Loucy (cell line): ENCODE results near the gene SMURF1.

Source experiments
- H2AFZ ChIP-seq: fragments of 200-600 bp; sonication (generic); 2 replicates; pipeline ENCODE4 v1.6.0; 2016; ENCODE audit warnings: antibody characterized with exemption, mild to moderate bottlenecking, low read length, moderate library complexity
- H3F3A ChIP-seq: fragments of 200-600 bp; 2 replicates; pipeline ENCODE4 v1.6.0; 2016; ENCODE audit warnings: antibody characterized with exemption, low read depth, mild to moderate bottlenecking
- H3K27me3 ChIP-seq: fragments of 200-600 bp; sonication (generic); 2 replicates; pipeline ENCODE4 v1.6.1; 2014; ENCODE audit warnings: low read length, mild to moderate bottlenecking; ENCODE audit not compliant: insufficient read depth, poor library complexity, severe bottlenecking
- H3K36me3 ChIP-seq: fragments of 200-600 bp; sonication (generic); 2 replicates; pipeline ENCODE4 v1.6.1; 2016; ENCODE audit warnings: low read length; ENCODE audit not compliant: insufficient read depth
- H3K4me1 ChIP-seq: fragments of 200-600 bp; sonication (generic); 2 replicates; pipeline ENCODE4 v1.5.1; 2014; ENCODE audit warnings: low read length, mild to moderate bottlenecking; ENCODE audit not compliant: insufficient read depth, poor library complexity, severe bottlenecking
- H3K4me2 ChIP-seq: fragments of 200-600 bp; sonication (generic); 2 replicates; pipeline ENCODE4 v1.6.0; 2014; ENCODE audit warnings: antibody characterized with exemption, low read length, low read depth, mild to moderate bottlenecking; ENCODE audit not compliant: poor library complexity, severe bottlenecking
- H3K4me3 ChIP-seq: fragments of 200-600 bp; sonication (generic); 2 replicates; pipeline ENCODE4 v1.5.1; 2014; ENCODE audit warnings: low read length, mild to moderate bottlenecking, mixed read lengths; ENCODE audit not compliant: poor library complexity, severe bottlenecking
- H3K79me2 ChIP-seq: fragments of 200-600 bp; sonication (generic); 2 replicates; pipeline ENCODE4 v1.6.1; 2014; ENCODE audit warnings: low read length; ENCODE audit not compliant: insufficient read depth
- H3K9ac ChIP-seq: fragments of 200-600 bp; sonication (generic); 2 replicates; pipeline ENCODE4 v1.6.0; 2014; ENCODE audit warnings: mild to moderate bottlenecking, low read depth, low read length, moderate library complexity; ENCODE audit not compliant: poor library complexity, severe bottlenecking
- H3K9me2 ChIP-seq: fragments of 200-600 bp; sonication (generic); replicated peaks from 2 replicates; pipeline ENCODE4 v1.6.1; 2016; ENCODE audit warnings: low read depth, low read length, mixed read lengths
- H3K9me3 ChIP-seq: fragments of 200-600 bp; sonication (generic); 2 replicates; pipeline ENCODE4 v1.6.1; 2014; ENCODE audit warnings: mild to moderate bottlenecking, antibody characterized with exemption, low read length, low read depth; ENCODE audit not compliant: insufficient read depth
- H4K20me1 ChIP-seq: fragments of 200-600 bp; sonication (generic); 2 replicates; pipeline ENCODE4 v1.6.0; 2014; ENCODE audit warnings: antibody characterized with exemption, low read length, mild to moderate bottlenecking; ENCODE audit not compliant: insufficient read depth, poor library complexity, severe bottlenecking
- EZH2phosphoT487 ChIP-seq: fragments of 200-600 bp; IDR thresholded peaks from 2 replicates; pipeline ENCODE4 v1.6.1; 2018; ENCODE audit warnings: antibody characterized with exemption, mild to moderate bottlenecking, moderate library complexity, borderline replicate concordance
- TF ChIP-seq, protein P1 (sequence below): fragments of 200-600 bp; sonication (generic); conservative IDR thresholded peaks from 2 replicates; pipeline ENCODE4 v1.5.1; 2014; ENCODE audit warnings: mild to moderate bottlenecking, antibody characterized with exemption, low read length

SMURF1 gene

GRCh38 chr7:98995111-98995510 lies 148.8 kb downstream of the SMURF1 start:
- no peaks in the 10 kb centered on the region for H3K9me3 ChIP-seq
- H3K4me1 ChIP-seq = no peaks in the 10 kb centered on the region
- H4K20me1 ChIP-seq = no peaks in the 10 kb centered on the region
- no peak overlapping the region for H3K4me3 ChIP-seq
- no peaks in the 10 kb centered on the region for H3K27me3 ChIP-seq
- H3K9ac ChIP-seq = no peak overlapping the region
- no peak for TF ChIP-seq EZH2phosphoT487
- TF ChIP-seq, protein P1, sequence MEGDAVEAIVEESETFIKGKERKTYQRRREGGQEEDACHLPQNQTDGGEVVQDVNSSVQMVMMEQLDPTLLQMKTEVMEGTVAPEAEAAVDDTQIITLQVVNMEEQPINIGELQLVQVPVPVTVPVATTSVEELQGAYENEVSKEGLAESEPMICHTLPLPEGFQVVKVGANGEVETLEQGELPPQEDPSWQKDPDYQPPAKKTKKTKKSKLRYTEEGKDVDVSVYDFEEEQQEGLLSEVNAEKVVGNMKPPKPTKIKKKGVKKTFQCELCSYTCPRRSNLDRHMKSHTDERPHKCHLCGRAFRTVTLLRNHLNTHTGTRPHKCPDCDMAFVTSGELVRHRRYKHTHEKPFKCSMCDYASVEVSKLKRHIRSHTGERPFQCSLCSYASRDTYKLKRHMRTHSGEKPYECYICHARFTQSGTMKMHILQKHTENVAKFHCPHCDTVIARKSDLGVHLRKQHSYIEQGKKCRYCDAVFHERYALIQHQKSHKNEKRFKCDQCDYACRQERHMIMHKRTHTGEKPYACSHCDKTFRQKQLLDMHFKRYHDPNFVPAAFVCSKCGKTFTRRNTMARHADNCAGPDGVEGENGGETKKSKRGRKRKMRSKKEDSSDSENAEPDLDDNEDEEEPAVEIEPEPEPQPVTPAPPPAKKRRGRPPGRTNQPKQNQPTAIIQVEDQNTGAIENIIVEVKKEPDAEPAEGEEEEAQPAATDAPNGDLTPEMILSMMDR = no peak
- H3K9me2 ChIP-seq = no peaks in the 10 kb centered on the region
- peaks cover 86% of the 10 kb centered on the region; the same call in 1 of the 2 replicates for H3K36me3 ChIP-seq
- no peaks in the 10 kb centered on the region for H3K79me2 ChIP-seq
- no peak overlapping the region for H2AFZ ChIP-seq
- no peak overlapping the region for H3K4me2 ChIP-seq
- H3F3A ChIP-seq = no peaks in the 10 kb centered on the region

- Histone ChIP-seq H3K4me2 (no peak overlapping the region), H3F3A (no peaks in the 10 kb centered on the region), H3K79me2 (no peaks in the 10 kb centered on the region), H3K27me3 (no peaks in the 10 kb centered on the region), H2AFZ (no peak overlapping the region), H3K36me3 (peaks cover 87% of the 10 kb centered on the region; the same call in 1 of the 2 replicates), H3K9ac (no peak overlapping the region), H3K4me1 (no peaks in the 10 kb centered on the region), H3K9me2 (no peaks in the 10 kb centered on the region), H3K9me3 (no peaks in the 10 kb centered on the region), H3K4me3 (no peak overlapping the region), H4K20me1 (no peaks in the 10 kb centered on the region)
- TF ChIP-seq, protein P1 = no peak
- no peak for TF ChIP-seq EZH2phosphoT487
Observed at GRCh38 chr7:98994046-98994944, 149.6 kb downstream of the SMURF1 start.

DNA sequence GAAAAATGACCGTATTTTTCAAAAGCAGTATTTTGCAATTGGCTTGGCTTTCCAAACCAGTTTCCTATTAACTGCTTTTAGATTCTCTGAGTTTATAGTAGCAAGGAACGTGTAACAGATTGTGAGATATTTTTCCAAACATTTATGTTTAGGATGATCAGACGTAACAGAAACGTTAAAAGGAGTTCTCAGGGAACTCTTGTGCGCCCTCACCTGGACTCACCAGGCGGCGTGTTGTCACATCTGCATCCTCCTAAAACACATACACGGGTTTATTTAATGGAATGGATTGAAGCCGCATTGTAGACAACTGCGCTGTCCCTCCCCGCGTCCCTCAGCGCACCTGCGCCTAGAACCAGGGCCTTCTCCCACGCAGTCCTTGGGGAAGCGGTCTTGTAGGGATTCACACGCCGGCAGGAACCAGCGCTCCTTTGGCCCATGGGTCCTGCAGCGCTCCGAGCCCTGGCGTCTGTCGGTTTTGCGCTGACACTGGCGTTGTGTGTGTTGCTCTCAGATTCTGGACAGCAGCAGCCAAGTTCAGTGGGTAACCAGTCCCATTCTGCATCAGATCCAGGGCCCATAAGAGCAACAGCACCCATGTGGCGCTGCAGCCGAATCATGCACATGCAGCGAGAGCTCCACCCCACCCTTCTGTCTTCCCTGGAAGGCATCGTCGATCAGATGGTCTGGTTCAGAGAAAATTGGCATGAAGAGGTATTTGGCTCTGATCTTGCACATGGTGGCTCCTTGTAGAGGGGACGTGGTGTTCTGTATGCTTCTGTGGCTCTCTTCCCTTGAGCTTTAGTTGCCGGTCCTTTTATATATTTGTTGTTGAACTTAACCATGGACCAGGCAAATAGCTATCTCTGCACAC lies 150.6 kb downstream of the SMURF1 start:
- Histone ChIP-seq H3K9me3 (no peaks in the 10 kb centered on the region), H3K79me2 (no peaks in the 10 kb centered on the region), H3K9me2 (no peaks in the 10 kb centered on the region), H3K27me3 (no peaks in the 10 kb centered on the region), H3K36me3 (peaks cover 89% of the 10 kb centered on the region; the same call in 1 of the 2 replicates), H3K9ac (no peak overlapping the region), H3K4me3 (no peak overlapping the region), H4K20me1 (no peaks in the 10 kb centered on the region), H3K4me1 (no peaks in the 10 kb centered on the region), H3F3A (no peaks in the 10 kb centered on the region), H3K4me2 (no peak overlapping the region), H2AFZ (no peak overlapping the region)
- TF ChIP-seq EZH2phosphoT487 = no peak
- TF ChIP-seq, protein P1 = peak; percentile 40
